HG03159 (cell line): ENCODE data around the gene LTN1.

Experiments
- ATAC-seq: cut with Tn5 transposase; IDR thresholded peaks from one replicate; pipeline ENCODE4 v1.9.1; 2021; ENCODE audit warnings: mild to moderate bottlenecking, moderate library complexity; ENCODE audit not compliant: unreplicated experiment

Gene LTN1

DNA sequence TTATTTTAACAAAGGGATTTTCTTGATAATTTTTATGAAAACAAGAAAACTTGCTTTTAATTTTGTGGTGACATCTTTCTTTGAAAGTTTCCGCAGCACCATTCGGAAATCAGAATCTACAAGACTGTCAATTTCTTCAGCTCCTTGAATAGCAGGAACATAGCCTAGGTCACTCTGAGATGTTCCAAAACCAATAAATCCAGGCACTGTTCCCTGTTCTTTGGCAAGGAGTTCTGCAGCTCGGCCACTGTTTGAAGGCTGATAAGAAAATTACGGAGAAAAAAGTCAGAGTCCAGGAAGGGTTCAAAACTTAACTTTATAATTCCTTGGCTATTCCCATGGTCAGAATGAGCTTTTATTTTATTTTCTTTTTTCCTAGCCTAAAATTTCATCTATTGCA, 6.0 kb downstream of the LTN1 start:
- no peak for ATAC-seq

- ATAC-seq, result no peak
These were observed 10.0 kb downstream of the LTN1 start for GRCh38 chr21:28982637-28983036.

GRCh38 chr21:28979092-28979491, 13.6 kb downstream of the LTN1 start:
- ATAC-seq, result no peak

DNA sequence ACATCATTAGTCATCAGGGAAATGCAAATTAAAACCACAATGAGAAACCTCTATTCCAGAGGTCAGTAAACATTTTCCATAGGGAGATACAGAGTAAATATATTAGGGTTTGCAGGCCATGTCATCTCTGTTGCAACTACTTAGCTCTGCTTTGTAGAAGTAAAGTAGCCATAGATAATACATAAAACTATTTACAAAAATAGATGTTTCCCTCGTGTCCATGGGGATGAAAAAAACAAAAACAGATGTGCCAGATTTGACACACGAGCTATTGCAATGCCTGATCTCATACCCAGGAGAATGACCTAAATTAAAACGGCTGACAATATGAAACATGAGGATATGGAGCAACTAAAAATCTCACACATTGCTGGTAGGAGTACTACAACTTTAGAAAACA, 17.3 kb downstream of the LTN1 start:
- ATAC-seq, result no peak

DNA sequence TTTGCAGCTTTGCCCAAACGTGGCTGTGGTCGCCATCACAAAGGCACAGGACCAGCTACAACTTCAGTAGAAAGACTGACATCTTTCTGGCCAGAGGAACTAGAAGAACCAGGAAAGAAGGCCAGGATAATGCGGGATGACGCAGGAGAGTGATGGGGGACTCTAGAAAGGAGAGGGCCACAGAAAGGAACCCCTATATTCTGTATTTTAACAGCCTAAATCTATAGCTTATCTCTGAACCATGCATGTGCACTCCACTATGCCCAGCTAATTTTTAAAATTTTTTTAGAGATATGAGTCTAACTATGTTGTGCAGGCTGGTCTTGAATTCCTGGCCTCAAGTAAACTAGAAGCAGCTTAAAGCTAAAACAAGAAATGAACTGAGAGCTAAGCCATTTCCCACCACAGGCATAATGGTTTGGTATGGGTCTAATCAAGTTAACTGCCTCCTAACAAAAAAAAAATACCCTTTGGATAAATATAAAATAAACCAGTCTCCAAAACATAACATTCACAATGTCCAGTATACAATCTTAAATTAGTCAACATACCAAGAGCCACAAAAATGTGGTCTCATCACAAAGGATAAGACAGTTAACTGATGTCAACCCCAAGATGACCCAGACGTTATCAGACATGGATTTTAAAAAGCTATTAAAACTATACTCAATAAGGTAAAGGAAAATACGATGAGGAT, 18.0 kb downstream of the LTN1 start:
- no peak for ATAC-seq

DNA sequence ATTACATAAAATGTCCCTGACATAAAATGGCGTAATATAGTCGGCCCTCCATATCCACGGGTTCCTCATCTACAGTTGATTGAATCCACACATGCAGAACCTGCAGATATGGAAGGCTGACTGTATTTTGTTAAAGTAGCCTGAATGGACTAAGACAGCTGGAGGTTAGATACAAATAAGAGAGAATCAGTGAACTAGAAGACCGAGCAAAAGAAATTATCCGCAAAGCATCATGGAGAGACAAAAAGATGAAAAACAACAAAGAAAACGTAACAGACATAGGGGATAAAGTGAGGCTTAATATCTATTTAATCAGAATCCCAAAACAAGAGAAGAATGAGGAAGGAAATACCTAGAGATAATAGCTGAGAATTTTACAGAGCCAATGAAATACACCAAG, 20.3 kb downstream of the LTN1 start:
- no peak for ATAC-seq

DNA sequence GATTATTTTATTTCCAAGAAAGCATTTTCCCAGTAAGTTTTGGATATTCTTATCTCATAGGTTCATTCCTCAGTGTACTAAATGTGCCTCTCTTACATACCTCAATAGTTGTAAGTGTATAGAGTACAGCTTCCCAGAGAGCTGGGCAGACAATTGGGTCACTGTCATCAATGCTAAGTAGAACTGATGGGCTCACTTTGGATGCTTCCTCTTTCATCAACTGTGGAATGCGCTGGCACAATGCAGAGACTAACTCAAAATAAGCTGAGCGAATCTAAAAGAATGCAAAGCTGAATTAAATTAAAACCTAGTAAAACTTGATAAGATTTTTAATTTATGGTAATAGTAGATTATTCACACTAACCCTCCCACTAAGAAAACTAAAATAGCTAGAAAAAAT, 21.5 kb downstream of the LTN1 start:
- ATAC-seq, result no peak

DNA sequence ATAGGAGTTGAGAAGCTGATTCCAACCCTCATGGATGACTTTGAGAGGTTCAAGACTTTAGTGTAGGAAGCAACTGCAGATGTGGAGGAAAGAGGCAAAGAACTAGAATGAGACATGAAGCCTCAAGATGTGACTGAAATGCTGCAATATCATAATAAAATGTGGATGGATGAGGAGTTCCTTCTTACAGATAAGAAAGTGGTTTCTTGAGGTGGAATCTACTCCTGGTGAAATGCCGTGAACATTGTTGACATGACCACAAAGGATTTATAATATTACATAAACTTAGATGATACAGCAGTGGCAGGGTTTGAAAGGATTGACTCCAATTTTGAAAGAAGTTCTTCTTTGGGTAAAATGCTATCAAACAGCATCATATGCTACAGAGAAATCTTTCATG, 28.8 kb downstream of the LTN1 start:
- ATAC-seq, result no peak

DNA sequence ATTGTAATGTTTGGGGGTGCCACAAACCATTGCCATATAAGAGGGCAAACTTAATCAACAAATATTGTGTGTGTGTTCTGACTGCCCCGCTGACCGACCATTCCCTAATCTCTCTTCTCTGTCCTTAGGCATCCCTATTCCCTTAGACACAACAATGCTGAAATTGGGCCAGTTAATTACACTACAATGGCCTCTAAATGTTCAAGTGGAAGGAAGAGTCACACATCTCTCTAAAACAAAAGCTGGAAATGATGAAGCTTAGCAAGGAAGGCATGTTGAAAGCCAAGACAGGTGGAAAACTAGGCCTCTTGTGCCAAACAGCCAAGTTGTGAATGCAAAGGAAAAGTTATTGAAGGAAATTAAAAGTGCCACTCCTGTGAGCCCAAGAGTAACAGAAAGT, 30.2 kb downstream of the LTN1 start:
- ATAC-seq, result no peak

GRCh38 chr21:28961927-28962326, 30.8 kb downstream of the LTN1 start:
- no peak for ATAC-seq

DNA sequence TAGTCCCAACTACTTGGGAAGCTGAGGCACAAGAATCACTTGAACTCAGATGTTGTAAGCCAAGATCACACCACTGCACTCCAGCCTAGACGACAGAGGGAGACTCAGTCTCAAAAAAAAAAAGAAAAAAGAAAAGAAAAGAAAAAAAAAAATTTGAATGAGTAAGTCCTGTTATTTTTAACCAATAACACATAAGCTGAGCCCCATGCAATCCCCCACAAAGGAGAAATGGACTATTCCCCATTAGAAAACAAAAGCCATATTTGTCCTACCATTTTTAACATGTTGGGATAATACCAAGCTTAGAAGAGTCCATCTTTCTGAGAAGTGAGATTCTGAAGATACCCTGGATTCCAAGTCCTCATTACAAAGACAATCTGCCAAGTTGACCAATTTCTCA, 32.4 kb downstream of the LTN1 start:
- ATAC-seq, result no peak

DNA sequence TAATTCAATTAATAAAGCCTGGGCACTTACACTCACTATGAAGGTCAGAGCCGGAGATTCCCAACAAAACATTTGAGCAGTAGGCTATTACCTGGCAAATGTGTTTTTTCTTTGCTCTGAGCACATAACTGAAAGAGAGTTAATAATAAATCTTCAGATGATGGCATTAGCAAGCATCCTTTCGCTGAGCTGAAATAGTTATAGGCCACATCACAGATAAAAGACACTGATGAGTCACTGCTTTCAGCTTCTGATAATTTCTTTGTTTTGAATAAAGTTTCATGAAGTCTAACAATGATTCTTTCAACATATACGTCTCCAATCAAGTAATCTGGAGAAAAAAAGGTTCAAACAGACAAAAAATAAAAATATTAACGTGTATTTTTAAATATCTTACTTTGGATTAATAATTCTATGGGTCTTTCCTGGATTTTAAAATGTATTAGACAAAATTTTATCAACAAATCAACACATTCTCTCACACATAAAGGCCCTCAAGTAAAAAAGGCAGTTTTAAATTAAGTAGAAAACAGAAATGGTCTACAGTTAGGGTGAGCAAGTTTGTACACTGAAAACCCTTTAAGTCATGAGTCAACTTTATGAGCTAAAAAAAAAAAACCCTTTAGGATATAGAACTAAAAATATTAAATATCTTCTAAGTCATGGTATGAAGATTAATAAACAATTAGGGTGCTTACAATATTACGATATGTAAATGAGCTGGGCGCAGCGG, 33.1 kb downstream of the LTN1 start:
- ATAC-seq, result no peak

DNA sequence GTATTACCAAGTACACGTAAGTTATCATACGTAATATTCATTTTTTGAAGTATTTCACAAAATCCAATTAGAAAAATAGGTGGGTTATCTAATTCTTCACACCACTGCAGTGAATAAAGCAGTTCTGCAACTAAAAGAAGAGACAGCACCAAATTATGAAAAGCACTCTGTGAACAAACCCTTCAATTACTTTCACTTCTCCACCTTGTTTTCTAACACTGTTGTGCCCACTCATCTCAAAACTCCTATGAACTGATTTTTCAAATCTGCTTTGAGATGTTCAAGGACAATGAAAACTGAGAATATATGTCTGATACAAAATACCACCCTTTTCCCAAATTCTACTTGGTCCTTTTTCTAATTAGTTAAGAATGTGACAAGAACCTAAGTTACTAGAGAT, 39.4 kb downstream of the LTN1 start:
- no peak for ATAC-seq

DNA sequence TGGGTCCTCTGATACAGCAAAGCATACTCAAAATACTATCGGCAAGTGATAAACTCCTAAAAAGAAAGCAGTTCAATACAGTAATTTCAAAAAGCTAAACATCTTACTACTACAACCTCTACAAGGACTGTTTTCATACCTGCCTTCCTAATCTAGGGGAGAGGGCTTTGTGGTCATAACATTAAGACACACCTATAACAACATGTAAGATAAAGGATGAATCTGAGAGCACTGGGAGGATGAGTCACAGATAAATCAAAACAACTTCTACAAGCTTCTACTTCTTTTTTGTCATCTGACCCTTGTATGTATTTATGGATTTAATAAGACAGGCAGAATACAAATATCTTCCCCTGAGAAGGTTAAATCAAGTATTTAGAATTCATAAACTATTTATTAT, 40.0 kb downstream of the LTN1 start:
- ATAC-seq, result no peak

- no peak for ATAC-seq
These were observed 43.4 kb downstream of the LTN1 start for GRCh38 chr21:28949318-28949717.

DNA sequence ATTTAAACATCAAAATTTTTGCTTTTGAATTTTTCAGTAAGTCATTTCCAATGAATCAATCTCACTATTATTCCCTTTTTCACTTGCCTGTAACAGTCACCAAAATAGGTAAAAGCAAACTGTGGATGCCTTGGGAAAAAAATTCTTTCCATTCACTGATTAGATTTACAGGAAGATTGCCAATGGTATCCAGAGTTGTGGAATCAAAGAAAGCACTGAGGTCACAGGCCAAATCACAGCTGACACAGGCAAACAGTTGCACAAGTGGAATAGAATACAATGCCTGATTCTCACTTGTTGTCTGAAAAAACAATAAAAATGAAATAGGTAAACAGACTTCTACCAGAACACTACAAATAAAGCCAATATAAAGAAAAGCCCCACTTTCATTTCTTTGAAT, 48.4 kb downstream of the LTN1 start:
- no peak for ATAC-seq

GRCh38 chr21:28943631-28944030, 49.0 kb downstream of the LTN1 start:
- no peak for ATAC-seq

GRCh38 chr21:28938726-28939125, 54.0 kb downstream of the LTN1 start:
- no peak for ATAC-seq

DNA sequence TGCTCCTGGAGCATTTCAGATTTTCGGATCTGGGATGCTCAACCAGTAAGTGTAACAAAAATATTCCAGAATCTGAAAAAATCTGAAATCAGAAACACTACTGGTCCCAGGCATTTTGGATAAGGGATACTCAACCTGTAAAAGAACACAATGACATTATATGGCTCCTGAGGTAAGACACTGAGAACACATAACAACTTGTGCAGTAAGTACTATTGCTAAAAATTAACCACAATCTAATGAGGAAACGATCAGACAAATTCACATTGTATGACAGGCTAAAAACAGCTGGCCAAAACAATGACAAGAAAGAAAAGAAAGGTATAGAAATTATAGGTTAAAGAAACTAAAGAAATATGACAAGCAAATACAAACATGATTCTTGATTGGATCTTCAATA, 54.9 kb downstream of the LTN1 start:
- ATAC-seq, result no peak

GRCh38 chr21:28936721-28937120, 56.0 kb downstream of the LTN1 start:
- no peak for ATAC-seq

DNA sequence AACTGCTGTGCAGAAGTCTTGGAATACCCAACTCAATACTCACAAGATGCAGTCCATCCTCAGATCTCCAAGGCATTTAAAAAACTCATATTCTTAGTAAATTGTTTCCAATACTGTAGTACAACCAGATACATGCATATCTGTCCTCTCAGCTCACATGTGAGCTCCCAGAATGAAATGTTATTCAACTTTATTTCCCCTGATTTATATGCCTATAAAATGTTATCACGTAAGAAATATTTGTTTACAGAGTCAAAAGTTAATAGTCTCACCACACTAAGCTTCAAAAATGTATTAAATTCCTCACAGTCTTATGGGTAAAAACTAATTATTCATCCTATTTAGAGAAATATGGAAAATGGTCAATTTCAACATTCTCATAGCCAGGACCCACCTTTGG, 56.6 kb downstream of the LTN1 start:
- no peak for ATAC-seq

DNA sequence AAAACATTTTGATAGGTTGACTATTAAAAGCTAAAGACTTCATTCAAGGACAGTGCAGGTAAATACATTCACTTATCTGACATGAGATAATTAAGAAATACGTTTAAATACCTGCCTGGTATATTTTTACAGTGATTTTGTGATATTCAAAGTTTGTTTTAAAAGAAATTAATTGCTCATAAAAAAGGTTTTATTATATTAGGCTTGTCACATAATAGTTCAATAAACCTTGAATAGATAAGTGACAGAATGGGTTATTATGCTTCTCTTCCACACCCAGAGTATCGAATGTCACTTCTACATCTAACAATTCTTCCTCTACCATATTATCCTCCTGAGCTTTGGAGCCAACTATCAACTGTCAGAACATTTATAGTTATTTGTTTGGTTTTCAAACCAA, 60.0 kb downstream of the LTN1 start:
- ATAC-seq, result no peak
